Suppressor macrophage treated with lipopolysaccharide for 1 hour (primary cell): Measurements from ENCODE around the gene TTLL11.

Experiments used
- DNase-seq, 3 donors: peaks; one replicate each; pipeline ENCODE4 v3.0.0-alpha.2; 2020 to 2022

Gene TTLL11

DNA sequence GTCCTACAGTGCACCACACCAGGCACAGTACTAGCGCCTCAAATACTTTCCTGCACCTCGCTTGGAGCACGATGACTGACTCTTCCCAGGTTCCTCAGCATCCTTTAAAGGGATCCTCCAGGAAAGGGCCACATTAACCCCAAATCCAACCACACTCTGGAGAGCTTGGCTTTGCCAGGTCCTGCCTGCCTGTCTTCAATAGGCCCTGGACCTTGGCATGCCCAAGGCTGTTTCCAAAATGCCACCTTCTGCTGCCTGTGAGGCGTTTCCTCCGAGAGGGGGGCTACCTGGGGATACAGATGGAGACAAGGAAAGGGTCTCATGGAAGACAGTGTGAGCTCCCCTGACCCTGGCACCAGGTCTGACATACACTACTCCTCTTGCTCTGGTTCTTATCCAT is 271.8 kb downstream of the TTLL11 start:
- DNase-seq, result no peak

DNA sequence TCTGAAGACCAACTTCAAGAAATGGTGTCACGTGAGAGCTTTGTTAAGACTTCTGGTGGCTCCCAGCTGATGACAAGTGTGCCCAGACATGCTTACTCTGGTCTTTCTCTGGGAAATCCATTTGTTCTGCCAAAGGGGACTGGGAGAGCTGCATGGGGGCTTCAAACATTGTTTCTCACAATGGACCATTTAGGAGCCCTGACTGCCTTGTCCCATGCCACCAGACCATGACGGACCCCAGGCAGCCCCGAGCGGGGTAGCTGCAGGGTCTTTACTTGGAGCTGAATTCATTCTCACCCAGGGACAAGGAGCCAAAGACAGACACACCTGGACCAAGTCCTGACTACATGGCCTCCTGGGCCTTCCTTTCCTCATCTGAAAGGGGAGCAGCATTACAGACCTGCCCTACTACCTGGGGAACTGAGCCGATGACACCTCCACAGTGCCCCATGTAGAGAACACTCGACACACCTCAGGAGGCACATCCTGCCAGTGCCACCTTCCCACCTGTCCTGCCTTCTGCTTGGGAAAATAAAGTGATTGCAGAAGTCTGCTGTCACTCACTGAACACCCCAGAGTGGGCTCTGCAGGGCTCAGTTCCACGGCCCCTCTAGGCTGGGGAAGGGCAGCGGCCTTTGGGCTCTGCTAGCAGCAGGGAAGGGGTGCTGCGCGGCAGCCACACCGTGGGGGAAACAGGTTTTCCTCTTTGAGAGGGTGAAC is 272.7 kb downstream of the TTLL11 start:
- DNase-seq, result no peak

DNA sequence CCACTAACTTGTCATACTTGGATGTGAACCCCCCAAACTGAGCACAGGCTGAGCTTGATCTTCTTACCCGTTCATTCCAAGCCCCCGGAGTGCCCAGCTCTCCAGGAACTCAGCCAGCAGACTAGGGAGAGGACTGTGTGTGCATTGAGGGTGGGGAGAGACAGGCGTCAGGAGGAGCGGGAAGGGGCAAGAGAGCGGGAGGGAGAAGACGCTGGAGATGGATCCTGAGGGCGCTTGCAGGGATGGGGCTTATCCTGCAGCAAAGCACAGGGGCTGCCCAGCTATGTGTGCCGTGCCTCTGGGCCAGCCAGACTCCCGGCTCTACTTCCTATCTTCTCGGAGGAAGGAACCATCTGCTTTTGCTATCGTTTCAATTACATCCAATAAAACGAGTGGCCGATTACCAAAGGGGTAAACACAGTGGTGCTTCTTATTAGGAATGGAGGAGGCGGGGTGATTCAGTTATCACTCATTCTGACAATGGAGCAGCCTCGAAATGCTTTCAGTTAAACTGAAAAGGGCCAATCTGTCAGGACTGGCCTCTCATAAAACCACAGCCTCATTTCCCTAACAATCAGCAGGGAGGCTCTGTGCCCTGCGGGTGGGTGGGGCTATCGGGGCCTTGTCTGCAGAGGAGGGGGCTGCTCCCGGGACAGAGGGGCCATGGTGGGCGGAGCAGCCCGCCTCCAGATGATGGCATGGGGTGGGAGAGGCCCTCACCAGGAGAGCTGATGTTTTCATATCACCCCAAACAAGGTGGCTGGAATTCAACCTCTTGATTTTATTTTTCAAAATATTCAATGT is 273.5 kb downstream of the TTLL11 start:
- DNase-seq, result peak; percentile 25 to 52 (median 43)

DNA sequence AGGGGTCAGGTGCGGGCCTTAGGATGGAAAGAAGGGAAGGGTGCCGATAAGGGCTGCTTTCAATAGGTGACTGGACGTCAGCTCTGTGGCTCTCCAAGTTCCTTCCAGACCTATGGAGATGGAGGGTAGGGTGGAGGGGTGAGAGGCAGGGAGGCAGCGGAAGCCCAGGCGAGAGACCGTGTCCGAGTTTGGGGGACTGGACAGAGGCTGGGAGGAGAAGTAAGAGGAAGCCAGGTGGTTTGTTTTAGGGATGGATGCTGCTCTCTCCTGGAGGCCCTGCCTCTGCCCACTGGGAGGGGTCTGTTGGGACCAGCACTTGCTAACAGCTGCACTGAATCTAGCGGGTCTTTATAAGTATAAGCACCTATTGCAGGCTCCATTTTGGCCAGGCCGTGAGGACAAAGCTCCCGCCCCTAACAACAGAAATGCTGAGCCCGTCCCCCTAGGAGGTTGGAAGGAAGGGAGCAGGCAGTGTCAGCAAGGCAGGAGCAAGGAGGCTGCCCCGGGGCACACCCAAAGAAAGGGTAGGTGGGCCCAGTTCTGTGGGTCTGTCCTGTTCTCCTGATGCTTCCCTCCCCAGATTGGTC is 274.2 kb downstream of the TTLL11 start:
- DNase-seq, result no peak

DNA sequence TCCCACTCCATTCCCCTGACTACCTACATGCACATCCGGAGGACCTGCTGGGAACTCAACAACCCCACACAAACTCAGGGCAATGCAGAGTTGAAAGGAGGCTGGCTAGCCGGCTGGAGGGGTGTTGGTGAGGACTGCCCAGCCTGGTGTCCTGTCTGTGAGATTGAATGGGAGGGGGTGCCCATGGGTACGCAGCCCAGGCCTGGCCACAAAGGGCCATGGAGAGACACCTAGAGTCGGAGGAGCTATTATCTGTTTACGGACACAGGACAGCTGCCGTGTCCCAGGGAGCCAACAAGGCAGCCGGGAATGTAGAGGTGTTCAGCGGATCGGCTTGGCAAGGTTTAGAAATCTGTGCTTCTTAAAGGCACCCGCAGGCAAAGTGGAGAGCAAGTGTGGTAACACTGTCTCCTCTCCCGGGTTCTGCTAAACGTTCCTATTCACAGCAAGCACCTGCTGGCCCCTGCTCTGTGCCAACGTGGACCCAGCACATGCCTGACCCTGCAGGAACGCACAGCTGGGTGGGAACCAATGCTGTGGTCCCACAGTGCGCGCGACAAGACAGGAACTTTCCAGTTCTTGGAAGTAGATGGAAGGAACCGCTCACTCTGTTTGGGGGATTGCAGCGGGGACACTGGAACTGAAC is 275.0 kb downstream of the TTLL11 start:
- no peak for DNase-seq

DNA sequence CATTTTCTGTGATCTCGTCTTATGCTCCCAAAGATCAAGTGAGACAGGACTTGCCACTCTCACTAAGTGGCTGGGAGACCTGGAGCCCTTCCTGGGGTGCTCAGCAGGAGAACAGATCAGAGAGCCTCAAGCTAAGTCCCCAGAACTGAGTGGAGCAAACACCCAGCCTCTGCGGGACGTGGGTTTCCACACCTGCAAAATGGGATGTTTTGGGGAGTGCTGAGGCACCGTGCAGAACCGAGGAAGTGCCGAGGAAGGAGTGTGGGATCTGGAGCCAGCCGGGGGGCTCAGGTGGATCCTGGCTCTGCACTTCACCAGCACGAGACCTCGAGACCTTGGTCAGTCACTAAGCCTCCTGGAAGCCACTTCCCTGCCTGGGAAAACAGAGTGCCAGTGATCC is 275.6 kb downstream of the TTLL11 start:
- DNase-seq, result no peak

DNA sequence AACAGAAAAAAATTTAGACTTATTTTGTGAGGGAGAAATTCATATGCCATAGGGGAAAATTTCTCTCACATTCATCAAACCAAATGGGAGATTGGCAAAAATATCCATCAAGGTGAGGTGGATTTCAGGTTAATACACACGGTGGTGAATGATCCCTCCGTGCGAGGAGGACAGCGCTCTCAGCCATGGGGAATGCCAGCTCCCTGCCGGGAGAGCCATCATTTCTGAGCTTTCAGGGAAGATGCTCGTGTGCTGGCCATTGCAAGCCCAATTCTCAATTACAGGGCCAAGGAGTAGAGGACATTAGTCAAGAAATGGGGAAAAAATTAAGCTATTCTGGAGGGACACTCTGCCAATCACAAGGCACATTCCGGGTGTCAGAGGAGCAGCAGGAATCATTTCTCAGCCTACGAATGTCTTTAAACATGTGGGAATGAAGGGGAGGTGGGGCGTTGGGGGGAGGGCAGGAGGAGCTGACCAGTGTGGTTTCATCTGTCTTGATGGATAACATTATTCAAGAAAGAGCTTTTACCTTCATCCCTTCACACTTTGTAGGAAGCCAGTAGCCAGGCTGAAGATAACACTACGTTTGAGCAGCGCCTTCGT is 276.2 kb downstream of the TTLL11 start:
- DNase-seq, result no peak

DNA sequence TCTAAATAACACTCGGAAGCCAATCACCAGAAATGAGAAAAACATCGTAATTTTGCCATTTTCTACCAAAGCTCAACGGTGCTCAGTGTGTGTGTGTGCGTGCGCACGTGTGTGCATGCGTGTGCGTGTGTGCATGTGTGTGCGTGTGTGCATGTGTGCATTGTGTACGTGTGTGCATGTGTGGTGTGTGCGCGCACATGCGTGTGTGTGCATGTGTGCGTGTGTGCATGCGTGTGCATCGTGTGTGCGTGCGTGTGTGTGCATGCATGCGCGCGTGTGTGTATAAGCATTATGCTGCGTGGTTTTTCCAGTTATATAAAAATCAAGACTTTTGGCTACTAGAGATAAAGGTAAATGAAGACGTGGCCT is 276.7 kb downstream of the TTLL11 start:
- no peak for DNase-seq

DNA sequence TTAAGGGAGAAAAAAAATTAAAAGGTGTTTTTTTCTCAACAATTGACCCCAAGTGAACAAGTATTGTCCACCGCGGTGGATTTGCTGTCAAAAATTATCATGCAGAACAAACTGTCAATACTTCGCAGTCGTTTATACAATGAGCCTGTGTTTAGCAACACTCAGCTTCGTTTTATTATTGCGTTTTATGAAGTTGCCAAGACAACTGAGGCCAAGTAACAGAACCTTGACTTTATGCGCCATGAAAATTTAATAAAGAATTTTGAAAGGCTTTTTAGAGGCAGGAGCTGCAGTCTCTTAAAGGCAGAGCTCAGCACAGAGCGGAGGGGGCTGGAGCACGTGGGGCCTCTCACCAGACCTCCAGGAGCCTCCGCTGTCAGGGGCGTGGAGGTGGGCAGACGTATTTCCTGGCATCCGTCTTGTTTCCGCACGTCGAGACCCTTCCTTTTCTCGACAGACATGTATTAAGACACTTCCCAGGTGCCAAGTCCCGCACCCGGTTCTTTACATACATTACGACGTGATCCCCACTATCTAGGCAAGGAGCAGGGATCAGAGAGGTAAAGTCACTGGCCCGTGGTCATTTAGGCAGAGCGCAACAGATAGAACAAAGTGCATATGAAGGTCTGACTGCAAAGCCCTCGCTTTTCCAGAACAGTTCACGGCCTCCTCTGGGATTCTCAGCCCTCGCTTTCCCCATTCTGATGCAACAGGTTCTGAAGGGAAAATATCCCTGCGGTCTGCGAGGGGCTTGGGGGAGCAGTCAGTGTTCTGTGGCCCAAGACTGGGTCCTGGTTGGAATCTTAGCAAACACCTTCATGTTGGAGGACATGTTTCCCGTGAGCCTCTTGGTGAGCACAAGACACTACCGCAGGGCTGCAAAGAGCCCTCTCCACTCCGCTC is 277.3 kb downstream of the TTLL11 start:
- no peak for DNase-seq

DNA sequence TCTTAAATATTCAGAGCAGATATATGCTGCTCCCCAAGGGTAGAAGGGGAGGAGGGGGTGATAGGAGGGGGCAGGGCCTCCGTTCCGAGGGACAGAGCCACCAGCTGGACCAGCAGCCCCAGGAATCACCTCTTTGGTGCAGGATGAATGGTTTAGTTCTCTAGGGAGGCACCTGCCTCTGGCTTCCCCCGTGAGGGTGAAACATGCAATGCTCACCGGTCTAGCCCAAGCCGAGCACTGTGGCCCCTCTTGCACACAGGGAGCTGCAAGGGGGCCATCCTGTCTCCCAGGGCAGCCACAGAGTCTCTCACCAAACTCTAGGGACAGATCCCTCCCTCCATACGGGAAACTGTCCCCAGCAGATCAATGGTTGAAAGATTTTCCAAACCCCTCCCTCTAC is 278.0 kb downstream of the TTLL11 start:
- no peak for DNase-seq

DNA sequence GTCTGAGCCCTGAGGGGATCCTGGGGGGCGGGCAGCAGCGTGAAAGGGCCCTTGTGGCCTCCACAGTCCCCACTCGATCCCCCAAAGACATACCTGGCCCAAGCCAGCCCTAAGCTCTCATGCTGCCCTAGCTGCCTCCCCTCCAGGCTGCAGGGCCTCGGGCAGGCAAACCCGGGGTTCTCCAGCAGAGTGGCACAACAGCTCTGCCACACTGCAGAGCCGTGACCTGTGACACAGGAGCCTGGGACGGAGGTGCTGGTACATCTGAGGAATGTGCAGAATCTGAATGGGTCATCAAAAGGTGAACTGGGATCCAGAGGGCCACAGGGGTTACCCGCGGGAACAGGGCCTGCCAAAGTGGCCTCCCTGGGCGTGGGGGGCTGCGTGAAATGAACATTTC is 278.5 kb downstream of the TTLL11 start:
- no peak for DNase-seq

DNA sequence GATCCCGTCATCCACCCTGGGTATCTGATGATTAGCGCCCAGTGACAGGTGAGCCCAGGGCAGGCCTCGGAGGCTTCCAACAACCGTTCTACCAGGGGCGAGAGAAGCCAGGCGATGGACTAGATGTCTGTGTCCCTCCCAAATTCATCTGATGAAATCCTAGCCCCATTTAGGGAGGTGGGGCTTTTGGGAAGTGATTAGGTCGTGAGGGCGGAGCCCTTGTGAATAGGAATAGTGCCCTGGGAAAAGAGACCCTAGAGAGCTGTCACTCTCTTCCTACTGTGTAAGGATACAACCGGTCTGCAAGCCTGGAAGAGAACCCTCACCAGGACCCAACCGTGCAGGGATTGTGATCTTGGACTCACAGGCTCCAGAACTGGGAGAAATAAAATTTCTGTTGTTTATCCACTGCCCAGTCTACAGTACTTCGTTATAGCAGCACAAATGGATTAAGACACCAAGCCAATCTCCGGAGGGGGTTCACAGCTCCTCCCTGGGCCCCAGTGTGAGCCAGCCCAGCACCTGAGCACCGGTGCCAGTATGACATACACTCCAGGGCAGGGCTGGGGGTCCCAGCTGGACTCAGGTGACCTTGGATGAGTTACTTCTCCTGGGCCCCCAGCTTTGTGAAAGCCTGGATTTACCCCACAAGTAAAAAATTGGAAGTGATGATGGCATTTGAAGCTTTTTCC is 279.4 kb downstream of the TTLL11 start:
- no peak for DNase-seq

DNA sequence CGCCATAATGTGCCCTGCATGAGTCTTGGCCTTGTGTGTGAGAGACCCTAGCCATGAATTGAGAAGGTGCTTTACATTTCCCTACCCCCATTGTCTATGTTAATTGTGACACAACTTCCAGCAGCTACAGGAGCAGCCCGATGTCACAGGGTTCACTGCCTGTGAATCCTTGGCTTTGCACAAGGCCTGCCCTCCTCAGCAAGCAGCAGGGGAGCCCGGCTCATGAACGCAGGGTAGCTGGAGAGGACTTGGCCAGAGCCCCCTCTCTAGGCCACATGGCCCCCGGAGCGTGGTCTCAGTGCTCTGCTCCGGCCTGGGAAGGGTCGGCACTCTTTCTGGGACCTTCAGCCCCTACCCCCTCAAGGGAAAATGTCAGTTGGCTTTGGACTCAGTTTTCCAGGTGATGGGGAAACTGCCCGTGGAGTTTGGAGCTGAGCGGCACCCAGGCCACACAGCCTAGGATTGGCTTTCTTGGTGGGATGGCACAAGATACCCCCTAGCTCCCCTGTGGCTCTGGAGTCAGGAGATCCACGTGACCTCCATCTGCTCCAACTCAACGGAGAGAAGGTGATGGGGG is 280.9 kb downstream of the TTLL11 start:
- DNase-seq, result no peak

DNA sequence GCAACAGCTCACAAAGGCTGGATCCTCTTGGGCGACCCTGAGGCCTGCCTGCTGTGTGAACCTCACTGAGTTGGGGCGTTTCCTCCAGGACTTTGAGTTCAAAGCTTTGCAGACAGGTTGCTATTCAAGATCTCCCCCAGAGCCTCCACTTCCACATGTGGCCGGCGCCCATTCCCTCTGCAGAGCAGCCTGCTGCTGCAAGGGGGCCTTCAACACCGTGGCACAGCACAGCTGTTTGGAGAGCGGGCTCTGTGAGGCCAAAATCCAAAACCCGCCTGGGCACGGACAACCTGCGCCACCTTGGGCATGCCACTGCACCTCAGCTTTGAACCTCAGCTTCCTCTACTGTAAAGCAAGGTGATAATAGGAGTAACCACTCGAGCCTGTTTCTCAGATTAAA is 281.4 kb downstream of the TTLL11 start:
- no peak for DNase-seq

DNA sequence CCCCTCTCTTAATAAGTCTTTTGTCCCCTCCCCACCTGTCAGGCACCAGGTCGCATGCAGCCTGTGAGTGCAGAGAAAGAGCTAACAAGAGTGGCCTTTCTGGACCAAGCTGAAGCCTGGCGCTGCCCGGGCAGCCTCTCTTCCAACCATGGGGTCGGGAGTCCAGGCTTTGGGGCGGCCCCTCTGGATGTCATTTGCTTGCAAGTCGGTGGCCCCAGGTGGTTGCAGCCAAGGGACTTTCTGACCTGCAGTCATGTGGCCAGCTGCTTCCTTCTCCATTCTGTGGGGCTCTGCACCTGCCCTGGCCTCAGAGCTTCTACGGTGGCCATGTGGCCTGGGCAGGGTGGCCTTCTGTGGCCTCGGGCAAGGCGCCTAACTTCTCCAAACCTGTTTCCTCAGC is 282.0 kb downstream of the TTLL11 start:
- DNase-seq, result no peak

DNA sequence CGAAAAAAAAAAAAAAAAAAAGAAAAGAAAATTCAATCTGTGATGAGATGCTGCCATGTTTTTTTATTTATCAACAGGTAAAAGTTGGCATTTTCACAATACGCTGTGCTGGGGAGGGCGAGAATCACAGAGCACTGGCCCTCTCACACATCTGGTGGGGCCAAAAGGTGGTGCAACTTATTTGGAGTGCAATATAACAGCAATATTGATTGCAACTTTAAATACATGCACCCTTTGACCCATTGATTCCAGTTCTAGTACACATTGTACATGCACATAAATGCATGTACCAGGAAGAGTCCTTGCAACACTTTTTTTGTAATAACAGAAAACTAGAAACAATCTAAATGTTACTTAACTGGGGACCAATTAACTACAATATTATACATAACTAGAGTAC is 282.6 kb downstream of the TTLL11 start:
- no peak for DNase-seq

DNA sequence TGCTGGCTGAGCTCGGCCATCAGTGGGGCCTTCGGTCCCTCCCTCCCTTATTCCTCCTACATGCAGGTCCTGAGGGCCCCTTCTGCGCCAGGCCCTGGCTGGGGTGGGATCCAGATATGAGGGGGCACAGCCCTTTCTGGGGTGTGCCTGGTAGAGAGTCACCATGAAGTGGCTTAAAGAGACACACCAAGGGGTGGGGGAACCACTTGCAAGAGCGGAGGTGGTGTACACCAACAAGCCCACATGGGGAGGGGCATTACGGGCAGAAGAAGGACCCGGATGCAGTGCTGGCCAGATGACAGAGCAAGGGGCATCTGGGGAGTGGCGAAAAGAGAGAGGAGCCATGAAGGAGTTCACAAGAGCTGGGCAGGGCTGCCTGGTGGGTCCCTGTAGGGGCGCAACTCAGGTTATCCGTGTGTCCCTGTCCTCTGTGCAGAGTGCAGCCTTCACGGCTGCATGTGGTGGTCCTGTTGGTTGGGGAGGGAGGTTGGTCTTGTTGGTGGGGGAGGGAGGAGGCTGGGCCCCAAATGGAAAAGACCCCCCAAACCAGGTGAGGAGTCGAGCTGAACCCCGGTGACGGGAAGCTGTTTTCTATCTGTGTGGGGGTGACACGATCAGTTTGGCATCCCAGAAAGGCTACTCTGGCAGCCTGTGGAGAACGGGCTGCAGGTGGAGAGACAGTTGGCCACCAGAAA is 283.6 kb downstream of the TTLL11 start:
- DNase-seq, result no peak

DNA sequence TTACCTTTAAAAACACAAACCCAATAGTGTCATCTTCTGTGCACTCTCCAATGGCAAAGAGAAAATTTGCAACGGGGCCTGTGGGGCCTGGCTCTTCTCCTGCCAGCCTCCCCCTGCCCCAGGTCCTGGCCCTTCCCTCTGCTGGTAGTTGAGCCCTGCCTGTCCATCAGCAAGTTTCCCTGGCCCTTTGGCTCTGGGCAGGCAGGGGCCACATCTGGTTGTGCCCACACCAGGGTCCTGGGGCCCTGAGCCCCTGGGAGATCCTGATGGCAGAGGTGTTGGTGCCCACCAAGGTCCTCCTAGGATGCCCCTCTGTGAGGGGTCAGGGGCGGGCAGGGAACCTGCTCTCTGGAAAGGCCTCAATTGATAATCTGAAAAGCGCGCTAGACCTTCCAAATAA is 284.3 kb downstream of the TTLL11 start:
- DNase-seq, result no peak

DNA sequence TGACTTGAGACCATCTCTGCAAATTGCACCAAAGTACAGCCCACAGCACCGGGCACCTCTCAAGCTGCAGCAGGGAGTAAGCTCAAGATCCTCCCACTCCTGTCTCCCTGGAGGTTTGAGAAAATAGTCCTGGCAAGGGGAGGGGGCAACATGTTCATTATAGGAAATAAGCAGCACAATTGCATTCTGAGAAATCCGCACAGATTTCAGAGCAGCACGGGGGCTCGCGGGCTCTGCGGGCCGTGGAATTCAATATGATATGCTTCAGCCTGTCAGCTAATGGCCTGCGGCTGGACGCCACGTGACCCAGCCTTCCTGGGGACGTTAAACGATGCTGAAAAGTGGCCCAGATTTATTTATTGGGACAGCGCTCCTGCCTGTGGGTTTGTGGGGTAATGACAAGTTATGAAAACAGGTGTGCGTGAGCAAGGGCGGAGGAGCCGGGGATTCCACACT is 285.3 kb downstream of the TTLL11 start:
- DNase-seq, result no peak

DNA sequence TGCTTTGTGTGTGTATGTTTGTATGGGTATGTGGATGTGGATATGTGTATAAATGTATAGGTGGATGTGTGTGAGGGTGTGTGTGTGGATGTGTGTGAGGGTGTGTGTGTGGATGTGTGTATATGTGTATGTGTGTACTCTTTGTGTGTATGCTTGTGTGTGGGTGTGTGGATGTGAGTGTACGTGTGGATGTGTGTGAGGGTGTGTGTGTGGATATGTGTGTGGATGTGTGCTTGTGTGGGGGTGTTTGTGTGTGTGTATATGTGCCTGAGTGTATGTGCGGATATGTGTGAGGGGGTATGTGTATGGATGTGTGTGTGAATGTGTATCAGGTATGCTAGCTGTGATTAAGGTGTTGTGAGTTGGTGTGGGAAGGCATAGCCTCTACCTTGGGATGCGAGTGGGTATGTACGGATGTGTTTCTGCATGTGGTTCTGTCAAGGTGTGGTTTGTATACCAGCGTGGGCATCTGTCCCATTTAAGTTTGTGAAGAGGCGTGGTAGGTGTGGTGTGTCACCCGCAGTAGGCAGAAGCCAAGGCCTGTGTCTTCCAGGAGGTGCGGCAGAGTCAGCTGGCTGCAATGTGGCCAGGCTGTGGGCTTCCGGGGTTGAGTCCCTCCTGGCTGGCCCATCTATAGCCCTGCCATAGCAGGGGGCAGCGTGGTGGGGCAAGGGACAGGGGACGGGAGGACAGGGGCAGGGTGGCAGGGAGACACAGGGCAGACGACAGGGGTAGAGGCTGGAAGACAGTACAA is 285.9 kb downstream of the TTLL11 start:
- no peak for DNase-seq
